GM12872 (cell line): Measurements from ENCODE around the gene UBL4A.

ENCODE experiments used
- TF ChIP-seq, protein P1 (sequence below): IDR thresholded peaks from 3 replicates; pipeline ENCODE4 v1.5.1; 2011; ENCODE audit warnings: low read depth, mild to moderate bottlenecking, low read length, moderate library complexity; ENCODE audit not compliant: insufficient read depth

UBL4A gene

DNA sequence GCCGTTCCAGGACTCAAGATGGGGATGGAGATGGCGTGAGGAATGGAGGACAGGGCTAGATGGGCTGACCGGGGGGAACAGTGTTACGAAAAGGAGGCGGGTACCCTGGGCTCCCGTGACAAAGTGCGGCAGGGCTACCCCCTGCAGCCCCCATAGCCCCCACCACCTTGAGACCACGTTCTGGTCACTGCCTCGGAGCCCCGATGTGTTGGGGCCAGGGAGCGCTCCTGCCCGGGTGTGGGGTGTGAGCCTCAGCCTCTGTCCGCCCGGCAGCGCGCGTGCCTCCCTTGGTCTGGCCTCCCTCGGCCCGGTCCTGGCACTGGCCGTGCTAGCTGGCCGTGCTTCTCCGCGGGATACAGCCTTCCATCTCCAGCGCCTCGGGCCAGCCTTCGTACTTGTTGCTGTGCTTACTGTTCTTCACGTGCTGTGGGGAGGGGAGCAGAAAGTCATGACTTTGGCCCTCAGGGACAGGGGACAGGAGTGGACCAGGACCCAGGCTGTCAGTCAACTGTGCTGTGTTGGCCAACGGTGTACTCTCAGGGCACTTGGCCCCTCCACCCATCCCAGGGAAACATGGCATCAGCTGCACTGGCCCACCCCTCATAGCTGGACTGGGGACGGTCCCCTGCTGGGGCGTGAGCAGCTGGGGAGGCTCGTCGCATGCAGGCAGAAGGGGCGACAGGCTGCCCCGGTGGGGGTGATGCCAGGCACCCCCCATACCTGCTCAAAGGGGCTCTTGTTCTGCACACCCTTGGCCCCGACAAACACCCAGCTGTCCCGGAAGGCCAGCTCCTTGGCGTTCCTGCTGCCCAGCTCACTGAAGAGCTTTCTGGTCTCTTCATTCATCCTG lies 20.3 kb upstream of the UBL4A start:
- TF ChIP-seq, protein P1, sequence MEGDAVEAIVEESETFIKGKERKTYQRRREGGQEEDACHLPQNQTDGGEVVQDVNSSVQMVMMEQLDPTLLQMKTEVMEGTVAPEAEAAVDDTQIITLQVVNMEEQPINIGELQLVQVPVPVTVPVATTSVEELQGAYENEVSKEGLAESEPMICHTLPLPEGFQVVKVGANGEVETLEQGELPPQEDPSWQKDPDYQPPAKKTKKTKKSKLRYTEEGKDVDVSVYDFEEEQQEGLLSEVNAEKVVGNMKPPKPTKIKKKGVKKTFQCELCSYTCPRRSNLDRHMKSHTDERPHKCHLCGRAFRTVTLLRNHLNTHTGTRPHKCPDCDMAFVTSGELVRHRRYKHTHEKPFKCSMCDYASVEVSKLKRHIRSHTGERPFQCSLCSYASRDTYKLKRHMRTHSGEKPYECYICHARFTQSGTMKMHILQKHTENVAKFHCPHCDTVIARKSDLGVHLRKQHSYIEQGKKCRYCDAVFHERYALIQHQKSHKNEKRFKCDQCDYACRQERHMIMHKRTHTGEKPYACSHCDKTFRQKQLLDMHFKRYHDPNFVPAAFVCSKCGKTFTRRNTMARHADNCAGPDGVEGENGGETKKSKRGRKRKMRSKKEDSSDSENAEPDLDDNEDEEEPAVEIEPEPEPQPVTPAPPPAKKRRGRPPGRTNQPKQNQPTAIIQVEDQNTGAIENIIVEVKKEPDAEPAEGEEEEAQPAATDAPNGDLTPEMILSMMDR, result no peak

DNA sequence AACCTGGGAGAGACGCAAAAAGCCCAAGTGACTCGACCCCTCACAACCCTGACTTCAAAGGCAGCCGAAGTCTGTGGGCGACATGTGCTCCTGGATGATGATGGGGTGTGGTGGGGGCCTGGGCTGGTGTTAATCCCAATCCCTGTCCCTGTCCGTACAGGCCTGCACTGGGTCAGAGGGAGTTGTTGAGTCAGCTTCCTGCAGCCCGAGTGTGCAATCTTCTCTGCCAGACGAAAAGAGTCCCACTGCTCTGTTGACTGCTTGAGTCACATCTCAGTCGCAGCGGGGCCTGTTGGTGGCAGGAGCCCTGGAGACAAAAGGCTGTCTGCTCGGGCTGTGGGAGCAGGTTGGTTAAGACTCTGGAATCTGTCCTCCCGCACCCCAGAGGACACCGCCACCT lies 19.3 kb upstream of the UBL4A start:
- TF ChIP-seq, protein P1, result no peak

DNA sequence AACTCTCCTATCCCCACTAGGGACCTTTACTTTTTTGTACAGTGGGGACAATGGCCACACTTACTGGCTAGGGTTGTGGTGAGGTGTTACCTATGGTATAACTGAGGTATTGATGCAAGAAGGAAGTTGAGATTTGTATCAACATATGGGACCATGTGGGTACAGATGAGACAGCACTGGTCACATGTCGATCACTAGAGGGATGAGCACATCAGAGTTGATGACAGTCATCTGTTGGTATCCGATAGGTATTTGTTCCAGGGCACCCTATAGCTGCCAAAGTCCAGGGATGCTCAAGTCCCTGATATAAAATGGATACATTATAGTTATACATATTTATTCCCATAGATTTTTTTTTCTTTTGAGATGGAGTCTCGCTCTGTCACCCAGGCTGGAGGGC lies 16.6 kb upstream of the UBL4A start:
- TF ChIP-seq, protein P1, result no peak

DNA sequence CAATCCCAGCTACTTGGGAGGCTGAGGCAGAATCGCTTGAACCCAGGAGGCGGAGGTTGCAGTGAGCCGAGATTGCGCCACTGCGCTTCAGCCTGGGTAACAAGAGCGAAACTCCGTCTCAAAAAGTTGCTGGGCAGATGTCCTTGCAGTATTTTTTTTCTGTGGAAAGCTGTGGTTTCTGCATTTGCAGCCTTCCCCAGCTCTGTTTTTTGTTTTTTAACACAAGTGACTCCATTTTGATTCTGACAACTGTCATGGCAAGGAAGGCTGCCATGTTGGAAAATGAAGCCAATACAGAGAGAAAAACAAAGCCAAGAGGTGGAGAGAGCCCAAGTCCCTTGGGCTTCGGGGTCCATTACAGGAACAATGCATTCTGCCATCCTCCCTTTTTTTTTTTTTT lies 15.7 kb upstream of the UBL4A start:
- TF ChIP-seq, protein P1, result no peak

DNA sequence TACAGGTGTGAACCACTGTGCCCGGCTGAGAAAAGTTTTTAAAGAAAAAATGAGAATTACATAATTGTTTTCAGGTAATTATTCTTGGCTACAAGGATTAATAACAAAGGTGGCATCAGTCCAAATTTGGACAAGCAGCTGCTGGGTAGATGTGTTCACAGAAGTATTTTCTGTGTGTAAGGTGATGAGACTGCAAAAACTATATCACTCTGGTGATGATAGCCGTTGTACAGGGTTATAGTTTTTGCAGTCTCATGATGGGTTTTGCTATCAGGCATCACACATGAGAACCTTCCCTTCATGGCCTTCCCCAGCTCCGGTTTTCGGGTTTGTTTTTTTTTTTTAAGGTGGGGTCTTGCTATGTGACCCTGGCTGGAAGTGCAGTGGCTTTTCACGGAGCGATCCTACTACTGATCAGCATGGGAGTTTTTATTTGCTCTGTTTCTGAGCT lies 9.1 kb upstream of the UBL4A start:
- TF ChIP-seq, protein P1, result no peak

DNA sequence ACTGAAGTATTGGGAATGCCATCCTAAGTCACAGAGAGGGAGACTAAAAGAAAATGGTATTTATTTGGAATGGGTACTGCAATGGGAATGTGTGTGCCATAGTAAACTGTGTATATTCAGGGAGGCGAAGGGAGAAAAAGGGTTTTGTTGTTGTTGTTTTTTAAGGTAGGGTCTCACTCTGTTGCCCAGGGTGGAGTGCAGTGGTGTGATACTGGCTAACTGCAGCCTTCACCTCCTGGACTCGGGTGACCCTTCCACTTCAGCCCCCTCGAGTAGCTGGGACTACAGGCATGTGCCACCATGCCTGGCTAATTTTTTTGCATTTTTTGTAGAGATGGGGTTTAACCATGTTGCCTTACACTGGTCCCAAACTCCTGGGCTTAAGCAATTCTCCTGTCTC lies 8.3 kb upstream of the UBL4A start:
- TF ChIP-seq, protein P1, result no peak

DNA sequence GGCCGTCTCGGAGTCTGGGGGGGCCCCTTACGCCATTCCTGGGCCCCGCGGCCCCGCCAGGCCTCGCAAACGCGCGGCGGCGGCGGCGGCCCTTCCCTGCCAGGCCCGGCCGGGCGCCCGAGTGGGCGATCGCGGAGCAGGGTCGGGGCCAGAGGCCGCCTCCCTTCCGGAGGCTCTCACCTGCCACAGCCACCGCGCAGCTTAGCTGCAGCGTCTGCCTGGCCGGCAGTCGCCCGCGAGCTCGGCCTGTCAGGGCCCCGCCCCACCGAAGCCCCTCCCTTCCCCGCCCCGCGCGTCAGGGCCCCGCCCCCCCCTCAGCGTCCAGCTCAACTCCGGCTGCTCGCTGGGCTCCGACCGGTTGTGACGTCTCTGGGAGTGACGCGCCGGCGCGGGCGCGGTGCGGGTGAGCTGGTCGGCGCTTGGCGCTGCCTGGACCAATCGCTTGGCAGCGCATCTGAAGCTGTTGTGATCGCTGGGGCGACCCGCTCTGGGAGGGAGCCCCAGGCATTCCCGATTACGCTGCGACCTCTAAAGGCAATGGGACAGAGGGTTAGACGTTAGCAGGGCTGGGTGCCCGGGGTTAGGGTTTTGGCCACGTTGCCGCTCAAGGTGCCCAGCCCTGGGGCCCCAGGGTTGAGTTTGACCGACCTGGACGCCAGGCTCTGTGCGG lies 4.1 kb upstream of the UBL4A start, which contains the start of gene SLC10A3:
TSS of gene SLC10A3 (minus strand) at position 216 of the 670 bp plus-strand sequence. CDS start 1,689 bp downstream, outside the sequence.
- TF ChIP-seq, protein P1, result no peak
